Measurements from ENCODE around the gene DIDO1. TPM values are rescaled to one million over a fixed set of nuclear protein-coding genes. Genes with fewer than 3 reads are reported as not detected.

The DIDO1 gene
- total RNA-seq, 1 donor from 2014 or later = 61.2 TPM

GRCh38 chr20:62910777-62911497, 15.4 kb downstream of the DIDO1 start:
- peaks cover 22% of the 10 kb centered on the region for H3K4me1 Mint-ChIP-seq
- peaks cover 59% of the 10 kb centered on the region for H3K36me3 Mint-ChIP-seq (ENCODE audit: low read depth)
- intact Hi-C loops (cut with micrococcal nuclease) = no loop called here
- no peaks in the 10 kb centered on the region for H3K9me3 Mint-ChIP-seq
- DNase-seq = no peak
- peak overlapping the region; percentile 43 for H3K27ac Mint-ChIP-seq
- no peaks in the 10 kb centered on the region for H3K27me3 Mint-ChIP-seq
- H3K4me3 Mint-ChIP-seq = no peak overlapping the region

- Mint-ChIP-seq H3K4me1 (peaks cover 18% of the 10 kb centered on the region), H3K27ac (peak overlapping the region; percentile 45), H3K36me3 (ENCODE audit: low read depth) (peaks cover 64% of the 10 kb centered on the region), H3K27me3 (no peaks in the 10 kb centered on the region), H3K4me3 (no peak overlapping the region), H3K9me3 (no peaks in the 10 kb centered on the region)
- no peak for DNase-seq
- intact Hi-C loops (cut with micrococcal nuclease) = no loop called here
Observed at GRCh38 chr20:62910217-62910766, 16.0 kb downstream of the DIDO1 start.

GRCh38 chr20:62908971-62909791, 17.1 kb downstream of the DIDO1 start:
- Mint-ChIP-seq H3K9me3 (no peaks in the 10 kb centered on the region), H3K27me3 (no peaks in the 10 kb centered on the region), H3K4me1 (peaks cover 10% of the 10 kb centered on the region), H3K27ac (no peak overlapping the region), H3K36me3 (ENCODE audit: low read depth) (peaks cover 72% of the 10 kb centered on the region), H3K4me3 (no peak overlapping the region)
- DNase-seq = no peak
- intact Hi-C loops (cut with micrococcal nuclease) = no loop called here

GRCh38 chr20:62907384-62908317, 18.7 kb downstream of the DIDO1 start:
- DNase-seq = peak; percentile 75
- intact Hi-C loops (cut with micrococcal nuclease) = no loop called here
- no peak overlapping the region for H3K4me3 Mint-ChIP-seq
- no peaks in the 10 kb centered on the region for H3K9me3 Mint-ChIP-seq
- no peak overlapping the region for H3K27ac Mint-ChIP-seq
- H3K4me1 Mint-ChIP-seq = peaks cover 9% of the 10 kb centered on the region
- peaks cover 76% of the 10 kb centered on the region for H3K36me3 Mint-ChIP-seq (ENCODE audit: low read depth)
- H3K27me3 Mint-ChIP-seq = no peaks in the 10 kb centered on the region

GRCh38 chr20:62906647-62907375, 19.5 kb downstream of the DIDO1 start:
- Mint-ChIP-seq H3K4me1 (peaks cover 9% of the 10 kb centered on the region), H3K27ac (no peak overlapping the region), H3K4me3 (no peak overlapping the region), H3K9me3 (no peaks in the 10 kb centered on the region), H3K27me3 (no peaks in the 10 kb centered on the region), H3K36me3 (ENCODE audit: low read depth) (peaks cover 79% of the 10 kb centered on the region)
- intact Hi-C loops (cut with micrococcal nuclease) = no loop called here
- no peak for DNase-seq

GRCh38 chr20:62906209-62906608, 20.1 kb downstream of the DIDO1 start:
- H3K4me3 Mint-ChIP-seq = no peak overlapping the region
- H3K9me3 Mint-ChIP-seq = no peaks in the 10 kb centered on the region
- peaks cover 13% of the 10 kb centered on the region for H3K4me1 Mint-ChIP-seq
- H3K27ac Mint-ChIP-seq = no peak overlapping the region
- H3K36me3 Mint-ChIP-seq (ENCODE audit: low read depth) = peaks cover 80% of the 10 kb centered on the region
- H3K27me3 Mint-ChIP-seq = no peaks in the 10 kb centered on the region
- intact Hi-C loops (cut with micrococcal nuclease) = no loop called here
- DNase-seq = no peak

GRCh38 chr20:62905536-62906117, 20.7 kb downstream of the DIDO1 start:
- Mint-ChIP-seq H3K27ac (no peak overlapping the region), H3K36me3 (ENCODE audit: low read depth) (peaks cover 75% of the 10 kb centered on the region), H3K27me3 (no peaks in the 10 kb centered on the region), H3K4me1 (peaks cover 14% of the 10 kb centered on the region), H3K4me3 (no peak overlapping the region), H3K9me3 (no peaks in the 10 kb centered on the region)
- DNase-seq = no peak
- intact Hi-C loops (cut with micrococcal nuclease) = no loop called here

GRCh38 chr20:62902926-62903615, 23.2 kb downstream of the DIDO1 start:
- H3K4me1 Mint-ChIP-seq = peaks cover 33% of the 10 kb centered on the region
- peaks cover 56% of the 10 kb centered on the region for H3K36me3 Mint-ChIP-seq (ENCODE audit: low read depth)
- DNase-seq = no peak
- no peaks in the 10 kb centered on the region for H3K9me3 Mint-ChIP-seq
- H3K4me3 Mint-ChIP-seq = no peak overlapping the region
- intact Hi-C loops (cut with micrococcal nuclease) = no loop called here
- H3K27me3 Mint-ChIP-seq = no peaks in the 10 kb centered on the region
- H3K27ac Mint-ChIP-seq = no peak overlapping the region

GRCh38 chr20:62901891-62902290, 24.4 kb downstream of the DIDO1 start:
- H3K27ac Mint-ChIP-seq = no peak overlapping the region
- no peaks in the 10 kb centered on the region for H3K9me3 Mint-ChIP-seq
- intact Hi-C loops (cut with micrococcal nuclease) = loop anchor here (2.0 kb wide), 1 partner anchor 17 kb away; no protein-coding TSS in a partner anchor
- H3K36me3 Mint-ChIP-seq (ENCODE audit: low read depth) = peaks cover 48% of the 10 kb centered on the region
- no peaks in the 10 kb centered on the region for H3K27me3 Mint-ChIP-seq
- DNase-seq = no peak
- no peak overlapping the region for H3K4me3 Mint-ChIP-seq
- peaks cover 30% of the 10 kb centered on the region for H3K4me1 Mint-ChIP-seq

- DNase-seq = no peak
- H3K4me1 Mint-ChIP-seq = peaks cover 30% of the 10 kb centered on the region
- intact Hi-C loops (cut with micrococcal nuclease) = loop anchor here (1.0 to 2.0 kb wide), 3 partner anchors 18 to 108 kb away; no protein-coding TSS in a partner anchor
- no peaks in the 10 kb centered on the region for H3K9me3 Mint-ChIP-seq
- H3K27me3 Mint-ChIP-seq = no peaks in the 10 kb centered on the region
- peaks cover 44% of the 10 kb centered on the region for H3K36me3 Mint-ChIP-seq (ENCODE audit: low read depth)
- no peak overlapping the region for H3K4me3 Mint-ChIP-seq
- H3K27ac Mint-ChIP-seq = peak overlapping the region; percentile 48
Observed at GRCh38 chr20:62900692-62901584, 25.4 kb downstream of the DIDO1 start.

GRCh38 chr20:62900052-62900691, 26.1 kb downstream of the DIDO1 start:
- DNase-seq = peak; percentile 92

More at GRCh38 chr20:62900052-62900691, 26.1 kb downstream of the DIDO1 start:
- Mint-ChIP-seq H3K36me3 (ENCODE audit: low read depth) (peaks cover 44% of the 10 kb centered on the region), H3K27me3 (no peaks in the 10 kb centered on the region), H3K4me1 (peaks cover 30% of the 10 kb centered on the region), H3K4me3 (peak overlapping the region; percentile 67), H3K27ac (peak overlapping the region; percentile 78), H3K9me3 (no peaks in the 10 kb centered on the region)
- intact Hi-C loops (cut with micrococcal nuclease) = loop anchor here (1.0 to 2.0 kb wide), 3 partner anchors 19 to 109 kb away; no protein-coding TSS in a partner anchor
